GM12874 (cell line): ENCODE results near the gene XRN2.

Experiments
- CTCF ChIP-seq: IDR thresholded peaks from 2 replicates; pipeline ENCODE4 v1.5.1; 2011; ENCODE audit warnings: low read depth, mild to moderate bottlenecking, control low read depth, low read length, moderate library complexity; ENCODE audit not compliant: insufficient read depth

The XRN2 gene

GRCh38 chr20:21391185-21391971, 88.2 kb downstream of the XRN2 start:
- no peak for TF ChIP-seq CTCF

- no peak for TF ChIP-seq CTCF
These were observed 88.8 kb downstream of the XRN2 start for GRCh38 chr20:21391972-21392352.

- TF ChIP-seq CTCF = no peak
These were observed 90.0 kb downstream of the XRN2 start for GRCh38 chr20:21393166-21393565.

- TF ChIP-seq CTCF = no peak
These were observed 90.8 kb downstream of the XRN2 start for GRCh38 chr20:21393816-21394519.

GRCh38 chr20:21394551-21394950, 91.4 kb downstream of the XRN2 start:
- TF ChIP-seq CTCF = no peak

- no peak for TF ChIP-seq CTCF
These were observed 92.0 kb downstream of the XRN2 start for GRCh38 chr20:21395051-21395665.

GRCh38 chr20:21395666-21396598, 92.8 kb downstream of the XRN2 start:
- no peak for TF ChIP-seq CTCF
